Vagina (tissue), 2 donors: ENCODE data around the gene GLI1.

Source experiments
- POLR2A ChIP-seq, 2 donors: fragments of 450-650 bp; IDR thresholded peaks; one replicate each; pipeline ENCODE4 v1.6.1; 2017; ENCODE audit warnings: antibody characterized with exemption in 2 of 2, mild to moderate bottlenecking in 2 of 2, moderate library complexity in 2 of 2
- TF ChIP-seq, protein P1 (sequence below), 3 experiments: fragments of 450-650 bp in 2 of 3; fragments of 200-600 bp in 1 of 3; sonication (generic) in 1 of 3; IDR thresholded peaks; one replicate each; pipeline ENCODE4 v1.5.1; 2017 to 2019; ENCODE audit warnings: antibody characterized with exemption in 3 of 3, mild to moderate bottlenecking in 2 of 3, moderate library complexity in 2 of 3

DNA sequence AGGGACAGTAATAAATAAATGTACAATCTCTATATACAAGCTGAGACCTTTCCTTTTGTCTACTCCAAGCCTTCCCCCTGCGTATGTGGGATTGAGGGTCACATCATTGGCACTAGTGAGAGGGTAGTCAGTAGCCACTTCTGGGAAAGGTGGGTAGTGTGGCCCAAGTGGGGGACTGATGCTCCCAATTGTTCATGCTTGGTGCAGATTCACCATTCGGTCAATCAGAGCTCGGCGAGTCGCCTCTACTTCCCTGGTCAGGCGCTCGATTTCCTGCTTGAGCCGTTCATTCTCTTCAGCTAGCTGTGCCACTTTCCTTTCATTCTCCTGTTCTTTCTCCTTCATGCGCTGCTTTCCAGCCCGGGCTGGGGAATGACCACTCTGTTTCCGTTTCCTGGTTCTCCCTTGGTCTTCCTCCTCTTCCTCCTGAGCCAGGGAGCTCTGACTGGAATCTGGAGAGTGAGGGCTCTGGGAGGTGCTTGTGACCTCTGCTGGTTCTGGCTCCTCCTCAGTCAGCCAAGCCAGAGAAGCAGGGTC, 57.1 kb downstream of the GLI1 start:
- TF ChIP-seq POLR2A (IDR thresholded peaks at IDR 0.05) = no peak
- TF ChIP-seq, protein P1, sequence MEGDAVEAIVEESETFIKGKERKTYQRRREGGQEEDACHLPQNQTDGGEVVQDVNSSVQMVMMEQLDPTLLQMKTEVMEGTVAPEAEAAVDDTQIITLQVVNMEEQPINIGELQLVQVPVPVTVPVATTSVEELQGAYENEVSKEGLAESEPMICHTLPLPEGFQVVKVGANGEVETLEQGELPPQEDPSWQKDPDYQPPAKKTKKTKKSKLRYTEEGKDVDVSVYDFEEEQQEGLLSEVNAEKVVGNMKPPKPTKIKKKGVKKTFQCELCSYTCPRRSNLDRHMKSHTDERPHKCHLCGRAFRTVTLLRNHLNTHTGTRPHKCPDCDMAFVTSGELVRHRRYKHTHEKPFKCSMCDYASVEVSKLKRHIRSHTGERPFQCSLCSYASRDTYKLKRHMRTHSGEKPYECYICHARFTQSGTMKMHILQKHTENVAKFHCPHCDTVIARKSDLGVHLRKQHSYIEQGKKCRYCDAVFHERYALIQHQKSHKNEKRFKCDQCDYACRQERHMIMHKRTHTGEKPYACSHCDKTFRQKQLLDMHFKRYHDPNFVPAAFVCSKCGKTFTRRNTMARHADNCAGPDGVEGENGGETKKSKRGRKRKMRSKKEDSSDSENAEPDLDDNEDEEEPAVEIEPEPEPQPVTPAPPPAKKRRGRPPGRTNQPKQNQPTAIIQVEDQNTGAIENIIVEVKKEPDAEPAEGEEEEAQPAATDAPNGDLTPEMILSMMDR (IDR thresholded peaks at IDR 0.05) = no peak
